ENCODE results near the gene COLEC11. TPM values are rescaled to one million over a fixed set of nuclear protein-coding genes. Genes with fewer than 3 reads are reported as not detected.

The COLEC11 gene
- total and polyA plus RNA-seq, 10 of the 15 experiments (the other 5 are each of a cell fraction or from before 2014, with no cell fraction given), result 0.08 to 0.74 (median 0.14) TPM; not detected in 4

DNA sequence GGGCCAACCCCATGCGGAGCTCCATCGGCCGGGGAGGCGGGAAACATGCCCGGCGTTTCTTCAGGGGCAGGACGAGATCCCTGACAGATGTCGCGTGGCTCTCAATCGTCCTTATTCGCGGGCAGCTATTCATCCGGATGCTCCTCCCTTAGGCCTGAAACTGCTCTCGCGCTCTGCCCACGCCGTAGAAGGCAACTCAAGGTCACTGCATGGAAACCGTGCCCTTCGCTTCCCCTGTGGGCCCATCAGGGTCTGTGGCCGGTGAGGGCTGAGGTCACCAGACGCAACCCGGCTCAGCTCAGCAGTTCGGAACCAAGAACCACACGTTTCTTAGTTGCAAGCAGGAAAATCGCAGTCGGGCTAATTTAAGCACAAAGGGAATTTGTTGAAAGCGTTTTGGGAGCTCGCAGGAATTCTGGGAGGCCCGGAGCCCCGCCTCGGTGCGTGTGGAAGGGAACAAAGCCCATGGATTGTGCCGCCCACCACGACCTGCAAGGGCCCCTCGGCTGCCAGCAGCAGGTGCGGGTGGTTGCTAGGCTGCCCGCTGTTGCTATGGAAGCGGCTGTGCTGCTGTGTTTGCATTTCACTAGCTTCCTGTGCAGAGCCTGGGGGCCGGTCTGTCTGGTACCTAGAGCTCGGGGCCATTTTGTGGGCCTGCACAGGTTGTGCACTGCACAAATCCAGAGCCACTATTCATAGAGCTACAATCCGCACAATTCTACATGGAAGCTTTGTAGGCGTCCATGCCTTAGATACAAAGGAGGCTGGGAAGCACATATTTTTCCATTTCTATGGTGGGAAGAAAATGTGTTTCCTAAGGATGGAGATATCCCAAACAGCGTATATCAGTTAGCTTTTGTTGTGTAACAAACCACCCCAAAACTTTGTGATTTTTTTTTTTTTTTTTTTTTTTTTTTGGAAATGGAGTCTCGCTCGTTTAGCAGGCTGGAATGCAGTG lies 57.1 kb downstream of the COLEC11 start (continued):
- TF ChIP-seq, protein P1, sequence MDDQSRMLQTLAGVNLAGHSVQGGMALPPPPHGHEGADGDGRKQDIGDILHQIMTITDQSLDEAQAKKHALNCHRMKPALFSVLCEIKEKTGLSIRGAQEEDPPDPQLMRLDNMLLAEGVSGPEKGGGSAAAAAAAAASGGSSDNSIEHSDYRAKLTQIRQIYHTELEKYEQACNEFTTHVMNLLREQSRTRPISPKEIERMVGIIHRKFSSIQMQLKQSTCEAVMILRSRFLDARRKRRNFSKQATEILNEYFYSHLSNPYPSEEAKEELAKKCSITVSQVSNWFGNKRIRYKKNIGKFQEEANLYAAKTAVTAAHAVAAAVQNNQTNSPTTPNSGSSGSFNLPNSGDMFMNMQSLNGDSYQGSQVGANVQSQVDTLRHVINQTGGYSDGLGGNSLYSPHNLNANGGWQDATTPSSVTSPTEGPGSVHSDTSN (IDR thresholded peaks at IDR 0.05; ENCODE audit: insufficient replicate concordance, low read depth, low read length), result no peak
- TF ChIP-seq SRF (IDR thresholded peaks at IDR 0.05; ENCODE audit: low read depth in 2 of 2, low read length in 2 of 2) (peak in 1 of 2 experiments; percentile 21; a peak in 1 of 4 replicates), IKZF1 (conservative IDR thresholded peaks at IDR 0.05) (peak; percentile 93), CHD2 (IDR thresholded peaks at IDR 0.05; ENCODE audit: borderline replicate concordance, low read depth, low read length) (peak; percentile 81; the same call in 1 of the 2 replicates), MYC (IDR thresholded peaks at IDR 0.05; ENCODE audit: insufficient read depth, insufficient read length, insufficient replicate concordance, low read length, severe bottlenecking) (peak; percentile 69), EGR1 (IDR thresholded peaks at IDR 0.05; ENCODE audit: borderline replicate concordance in 1 of 2, low read depth in 2 of 2, low read length in 2 of 2) (peak in 1 of 2 experiments; percentile 46; a peak in 1 of 3 replicates), TCF3 (IDR thresholded peaks at IDR 0.05; ENCODE audit: borderline replicate concordance, insufficient read depth, low read depth, low read length) (peak; percentile 52; the same call in 1 of the 2 replicates), JUND (IDR thresholded peaks at IDR 0.05; ENCODE audit: low read depth, low read length) (no peak), LARP7 (IDR thresholded peaks at IDR 0.05) (peak; percentile 79), SIX5 (IDR thresholded peaks at IDR 0.05; ENCODE audit: low read depth, low read length, severe bottlenecking) (no peak), BMI1 (IDR thresholded peaks at IDR 0.05; ENCODE audit: borderline replicate concordance) (peak; percentile 94), EED (IDR thresholded peaks at IDR 0.05; ENCODE audit: low read depth) (peak; percentile 56), TCF12 (IDR thresholded peaks at IDR 0.05; ENCODE audit: low read depth, low read length) (peak; percentile 53; the same call in 1 of the 2 replicates)
- TF ChIP-seq, protein P2, sequence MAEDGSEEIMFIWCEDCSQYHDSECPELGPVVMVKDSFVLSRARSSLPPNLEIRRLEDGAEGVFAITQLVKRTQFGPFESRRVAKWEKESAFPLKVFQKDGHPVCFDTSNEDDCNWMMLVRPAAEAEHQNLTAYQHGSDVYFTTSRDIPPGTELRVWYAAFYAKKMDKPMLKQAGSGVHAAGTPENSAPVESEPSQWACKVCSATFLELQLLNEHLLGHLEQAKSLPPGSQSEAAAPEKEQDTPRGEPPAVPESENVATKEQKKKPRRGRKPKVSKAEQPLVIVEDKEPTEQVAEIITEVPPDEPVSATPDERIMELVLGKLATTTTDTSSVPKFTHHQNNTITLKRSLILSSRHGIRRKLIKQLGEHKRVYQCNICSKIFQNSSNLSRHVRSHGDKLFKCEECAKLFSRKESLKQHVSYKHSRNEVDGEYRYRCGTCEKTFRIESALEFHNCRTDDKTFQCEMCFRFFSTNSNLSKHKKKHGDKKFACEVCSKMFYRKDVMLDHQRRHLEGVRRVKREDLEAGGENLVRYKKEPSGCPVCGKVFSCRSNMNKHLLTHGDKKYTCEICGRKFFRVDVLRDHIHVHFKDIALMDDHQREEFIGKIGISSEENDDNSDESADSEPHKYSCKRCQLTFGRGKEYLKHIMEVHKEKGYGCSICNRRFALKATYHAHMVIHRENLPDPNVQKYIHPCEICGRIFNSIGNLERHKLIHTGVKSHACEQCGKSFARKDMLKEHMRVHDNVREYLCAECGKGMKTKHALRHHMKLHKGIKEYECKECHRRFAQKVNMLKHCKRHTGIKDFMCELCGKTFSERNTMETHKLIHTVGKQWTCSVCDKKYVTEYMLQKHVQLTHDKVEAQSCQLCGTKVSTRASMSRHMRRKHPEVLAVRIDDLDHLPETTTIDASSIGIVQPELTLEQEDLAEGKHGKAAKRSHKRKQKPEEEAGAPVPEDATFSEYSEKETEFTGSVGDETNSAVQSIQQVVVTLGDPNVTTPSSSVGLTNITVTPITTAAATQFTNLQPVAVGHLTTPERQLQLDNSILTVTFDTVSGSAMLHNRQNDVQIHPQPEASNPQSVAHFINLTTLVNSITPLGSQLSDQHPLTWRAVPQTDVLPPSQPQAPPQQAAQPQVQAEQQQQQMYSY (CRISPR knock-in tag; IDR thresholded peaks at IDR 0.05), result no peak
- TF ChIP-seq, protein P3, sequence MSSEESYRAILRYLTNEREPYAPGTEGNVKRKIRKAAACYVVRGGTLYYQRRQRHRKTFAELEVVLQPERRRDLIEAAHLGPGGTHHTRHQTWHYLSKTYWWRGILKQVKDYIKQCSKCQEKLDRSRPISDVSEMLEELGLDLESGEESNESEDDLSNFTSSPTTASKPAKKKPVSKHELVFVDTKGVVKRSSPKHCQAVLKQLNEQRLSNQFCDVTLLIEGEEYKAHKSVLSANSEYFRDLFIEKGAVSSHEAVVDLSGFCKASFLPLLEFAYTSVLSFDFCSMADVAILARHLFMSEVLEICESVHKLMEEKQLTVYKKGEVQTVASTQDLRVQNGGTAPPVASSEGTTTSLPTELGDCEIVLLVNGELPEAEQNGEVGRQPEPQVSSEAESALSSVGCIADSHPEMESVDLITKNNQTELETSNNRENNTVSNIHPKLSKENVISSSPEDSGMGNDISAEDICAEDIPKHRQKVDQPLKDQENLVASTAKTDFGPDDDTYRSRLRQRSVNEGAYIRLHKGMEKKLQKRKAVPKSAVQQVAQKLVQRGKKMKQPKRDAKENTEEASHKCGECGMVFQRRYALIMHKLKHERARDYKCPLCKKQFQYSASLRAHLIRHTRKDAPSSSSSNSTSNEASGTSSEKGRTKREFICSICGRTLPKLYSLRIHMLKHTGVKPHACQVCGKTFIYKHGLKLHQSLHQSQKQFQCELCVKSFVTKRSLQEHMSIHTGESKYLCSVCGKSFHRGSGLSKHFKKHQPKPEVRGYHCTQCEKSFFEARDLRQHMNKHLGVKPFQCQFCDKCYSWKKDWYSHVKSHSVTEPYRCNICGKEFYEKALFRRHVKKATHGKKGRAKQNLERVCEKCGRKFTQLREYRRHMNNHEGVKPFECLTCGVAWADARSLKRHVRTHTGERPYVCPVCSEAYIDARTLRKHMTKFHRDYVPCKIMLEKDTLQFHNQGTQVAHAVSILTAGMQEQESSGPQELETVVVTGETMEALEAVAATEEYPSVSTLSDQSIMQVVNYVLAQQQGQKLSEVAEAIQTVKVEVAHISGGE (CRISPR knock-in tag; IDR thresholded peaks at IDR 0.05), result peak; percentile 46; the same call in 1 of the 2 replicates

All from GM12878 (cell line).